ENCODE data around the gene ATP5F1E. TPM values are rescaled to one million over a fixed set of nuclear protein-coding genes. Genes with fewer than 3 reads are reported as not detected.

ATP5F1E gene
- total RNA-seq, 1 experiment from 2014 or later, result 41.1 TPM

DNA sequence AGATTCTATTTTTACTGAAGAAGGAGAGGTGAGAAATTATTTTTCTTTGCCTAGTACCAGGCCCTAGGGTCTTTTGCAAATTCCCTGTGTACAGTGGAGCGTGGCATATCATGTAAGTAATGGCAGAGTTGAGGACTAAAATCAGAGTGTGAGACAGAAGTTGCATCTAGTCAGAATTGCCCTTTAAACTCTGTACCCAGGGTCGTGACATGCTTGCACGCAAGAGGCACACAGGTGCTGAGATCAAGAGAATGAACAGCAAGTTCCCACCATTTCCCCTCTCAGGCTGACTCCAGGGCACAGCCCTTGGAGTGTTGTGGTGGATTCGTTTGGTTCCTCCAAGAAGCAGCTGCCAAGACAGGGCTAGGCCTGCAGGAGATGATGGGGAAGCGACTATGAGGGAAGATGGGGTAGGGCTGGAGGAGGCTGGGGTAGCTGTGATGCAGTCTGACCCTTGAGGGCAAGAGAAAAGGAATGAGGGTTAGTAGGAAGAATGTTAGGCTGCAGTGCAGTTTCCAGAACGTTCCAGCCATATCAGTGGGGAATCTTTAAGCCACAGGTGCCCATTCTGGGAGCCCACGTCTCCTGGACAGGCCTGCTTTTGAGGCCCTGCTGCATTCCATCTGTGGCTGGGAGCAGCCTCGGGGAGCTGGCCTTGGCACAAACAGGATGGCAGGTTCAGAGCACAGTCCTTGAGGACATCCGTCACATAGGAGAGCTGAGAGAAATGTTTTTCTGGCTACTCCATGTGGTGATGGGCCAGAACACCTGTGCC, 44.2 kb downstream of the ATP5F1E start (continued):
- no peak for TF ChIP-seq TCF7 (CRISPR knock-in tag; IDR thresholded peaks at IDR 0.05; ENCODE audit: low read depth)
- TF ChIP-seq, protein P1, sequence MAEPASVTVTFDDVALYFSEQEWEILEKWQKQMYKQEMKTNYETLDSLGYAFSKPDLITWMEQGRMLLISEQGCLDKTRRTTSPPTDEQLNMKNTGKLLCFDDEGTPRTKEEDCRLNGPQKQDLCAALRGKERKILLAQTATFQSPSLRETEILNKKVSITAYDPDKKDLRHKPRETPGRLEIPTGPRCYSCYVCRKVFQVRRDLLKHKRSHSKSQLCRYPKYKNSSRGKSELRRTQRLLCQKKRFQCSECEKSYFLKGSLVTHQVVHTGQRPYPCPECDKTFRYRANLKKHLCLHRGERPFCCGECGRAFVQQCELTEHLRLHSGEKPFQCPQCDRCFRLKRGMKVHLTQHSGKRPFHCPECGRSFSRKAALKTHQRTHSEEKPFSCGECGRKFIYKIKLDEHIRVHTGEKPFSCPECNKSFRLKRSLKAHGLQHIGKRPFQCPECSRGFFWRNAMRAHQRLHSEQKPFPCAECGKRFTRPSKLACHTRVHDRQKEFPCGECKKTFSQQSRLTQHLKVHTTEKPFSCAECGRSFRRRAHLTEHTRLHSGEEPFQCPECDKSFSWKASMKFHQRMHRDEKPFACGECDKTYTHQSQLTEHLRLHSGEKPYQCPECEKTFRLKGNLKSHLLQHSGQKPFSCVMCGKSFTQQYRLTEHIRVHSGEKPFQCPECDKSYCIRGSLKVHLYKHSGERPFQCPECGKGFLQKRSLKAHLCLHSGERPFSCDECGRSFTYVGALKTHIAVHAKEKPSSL (CRISPR knock-in tag; conservative IDR thresholded peaks at IDR 0.05), result no peak

DNA sequence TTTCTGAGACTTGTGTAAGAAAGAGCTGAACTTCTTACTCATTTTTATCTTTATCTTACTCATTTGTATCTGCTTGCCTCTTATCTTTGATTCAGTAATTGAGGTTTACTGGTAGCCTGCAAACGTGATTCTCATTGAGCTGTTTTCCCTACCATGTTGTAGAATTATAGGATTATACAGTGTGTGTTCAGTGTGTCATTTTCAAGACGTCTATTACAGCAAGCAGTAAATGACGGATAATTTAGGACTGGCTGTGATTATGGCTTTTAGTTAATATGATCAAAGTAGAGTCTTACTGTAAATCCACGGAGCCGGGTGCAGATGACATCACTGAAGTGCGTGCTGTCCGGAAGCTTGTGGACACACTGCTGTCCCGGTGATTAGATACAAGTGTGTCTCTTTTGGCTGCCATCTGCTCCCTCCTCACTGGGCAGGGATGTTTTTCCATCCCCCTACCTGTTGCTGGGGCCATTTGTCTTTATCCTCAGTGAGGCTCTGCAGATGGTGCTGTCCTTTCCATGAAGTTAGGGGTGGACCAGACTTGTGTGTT, 45.1 kb downstream of the ATP5F1E start:
- no peak for DNase-seq (ENCODE audit: low spot score)

More for the DNA sequence above, 45.1 kb downstream of the ATP5F1E start:
- ATAC-seq, result no peak
- peaks cover 60% of the 10 kb centered on the region for H3K36me3 Mint-ChIP-seq
- H3K4me3 Mint-ChIP-seq, result no peak overlapping the region
- ChIA-PET POLR2A (no interaction called here), CTCF (no interaction called here)
- H3K9me3 Mint-ChIP-seq, result no peaks in the 10 kb centered on the region
- H3K4me1 Mint-ChIP-seq, result peaks cover 19% of the 10 kb centered on the region
- H3K27me3 Mint-ChIP-seq (ENCODE audit: low read depth), result no peaks in the 10 kb centered on the region
- no peak overlapping the region for H3K27ac Mint-ChIP-seq
- no peak for TF ChIP-seq SP1 (CRISPR knock-in tag; conservative IDR thresholded peaks at IDR 0.05)
- TF ChIP-seq HMGA2 (CRISPR knock-in tag; IDR thresholded peaks at IDR 0.05), result no peak
- TF ChIP-seq, protein P2, sequence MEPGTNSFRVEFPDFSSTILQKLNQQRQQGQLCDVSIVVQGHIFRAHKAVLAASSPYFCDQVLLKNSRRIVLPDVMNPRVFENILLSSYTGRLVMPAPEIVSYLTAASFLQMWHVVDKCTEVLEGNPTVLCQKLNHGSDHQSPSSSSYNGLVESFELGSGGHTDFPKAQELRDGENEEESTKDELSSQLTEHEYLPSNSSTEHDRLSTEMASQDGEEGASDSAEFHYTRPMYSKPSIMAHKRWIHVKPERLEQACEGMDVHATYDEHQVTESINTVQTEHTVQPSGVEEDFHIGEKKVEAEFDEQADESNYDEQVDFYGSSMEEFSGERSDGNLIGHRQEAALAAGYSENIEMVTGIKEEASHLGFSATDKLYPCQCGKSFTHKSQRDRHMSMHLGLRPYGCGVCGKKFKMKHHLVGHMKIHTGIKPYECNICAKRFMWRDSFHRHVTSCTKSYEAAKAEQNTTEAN (CRISPR knock-in tag; IDR thresholded peaks at IDR 0.05), result no peak
- TF ChIP-seq, protein P3, sequence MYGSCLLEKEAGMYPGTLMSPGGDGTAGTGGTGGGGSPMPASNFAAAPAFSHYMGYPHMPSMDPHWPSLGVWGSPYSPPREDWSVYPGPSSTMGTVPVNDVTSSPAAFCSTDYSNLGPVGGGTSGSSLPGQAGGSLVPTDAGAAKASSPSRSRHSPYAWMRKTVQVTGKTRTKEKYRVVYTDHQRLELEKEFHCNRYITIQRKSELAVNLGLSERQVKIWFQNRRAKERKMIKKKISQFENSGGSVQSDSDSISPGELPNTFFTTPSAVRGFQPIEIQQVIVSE (CRISPR knock-in tag; IDR thresholded peaks at IDR 0.05; ENCODE audit: borderline replicate concordance), result no peak
- no peak for TF ChIP-seq CREM (CRISPR knock-in tag; IDR thresholded peaks at IDR 0.05)
- no peak for TF ChIP-seq RELA (CRISPR knock-in tag; IDR thresholded peaks at IDR 0.05; ENCODE audit: borderline replicate concordance)
- TF ChIP-seq ZNF263 (CRISPR knock-in tag; IDR thresholded peaks at IDR 0.05; ENCODE audit: low read depth), result no peak
- TF ChIP-seq EMX1 (CRISPR knock-in tag; IDR thresholded peaks at IDR 0.05), result no peak
- TF ChIP-seq, protein P4, sequence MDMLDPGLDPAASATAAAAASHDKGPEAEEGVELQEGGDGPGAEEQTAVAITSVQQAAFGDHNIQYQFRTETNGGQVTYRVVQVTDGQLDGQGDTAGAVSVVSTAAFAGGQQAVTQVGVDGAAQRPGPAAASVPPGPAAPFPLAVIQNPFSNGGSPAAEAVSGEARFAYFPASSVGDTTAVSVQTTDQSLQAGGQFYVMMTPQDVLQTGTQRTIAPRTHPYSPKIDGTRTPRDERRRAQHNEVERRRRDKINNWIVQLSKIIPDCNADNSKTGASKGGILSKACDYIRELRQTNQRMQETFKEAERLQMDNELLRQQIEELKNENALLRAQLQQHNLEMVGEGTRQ (CRISPR knock-in tag; IDR thresholded peaks at IDR 0.05), result no peak
- TF ChIP-seq NFATC4 (CRISPR knock-in tag; IDR thresholded peaks at IDR 0.05), result no peak
- TF ChIP-seq GRHL2 (CRISPR knock-in tag; IDR thresholded peaks at IDR 0.05; ENCODE audit: insufficient replicate concordance, severe bottlenecking), result no peak
- TF ChIP-seq ZNF423 (CRISPR knock-in tag; IDR thresholded peaks at IDR 0.05), result no peak
- TF ChIP-seq, protein P5, sequence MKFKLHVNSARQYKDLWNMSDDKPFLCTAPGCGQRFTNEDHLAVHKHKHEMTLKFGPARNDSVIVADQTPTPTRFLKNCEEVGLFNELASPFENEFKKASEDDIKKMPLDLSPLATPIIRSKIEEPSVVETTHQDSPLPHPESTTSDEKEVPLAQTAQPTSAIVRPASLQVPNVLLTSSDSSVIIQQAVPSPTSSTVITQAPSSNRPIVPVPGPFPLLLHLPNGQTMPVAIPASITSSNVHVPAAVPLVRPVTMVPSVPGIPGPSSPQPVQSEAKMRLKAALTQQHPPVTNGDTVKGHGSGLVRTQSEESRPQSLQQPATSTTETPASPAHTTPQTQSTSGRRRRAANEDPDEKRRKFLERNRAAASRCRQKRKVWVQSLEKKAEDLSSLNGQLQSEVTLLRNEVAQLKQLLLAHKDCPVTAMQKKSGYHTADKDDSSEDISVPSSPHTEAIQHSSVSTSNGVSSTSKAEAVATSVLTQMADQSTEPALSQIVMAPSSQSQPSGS (CRISPR knock-in tag; IDR thresholded peaks at IDR 0.05; ENCODE audit: borderline replicate concordance, low read depth), result no peak
- no peak for TF ChIP-seq ETV6 (CRISPR knock-in tag; IDR thresholded peaks at IDR 0.05)
- no peak for TF ChIP-seq FOXJ3 (CRISPR knock-in tag; IDR thresholded peaks at IDR 0.05; ENCODE audit: borderline replicate concordance)
- no peak for TF ChIP-seq ZNF121 (CRISPR knock-in tag; IDR thresholded peaks at IDR 0.05)
- TF ChIP-seq, protein P6, sequence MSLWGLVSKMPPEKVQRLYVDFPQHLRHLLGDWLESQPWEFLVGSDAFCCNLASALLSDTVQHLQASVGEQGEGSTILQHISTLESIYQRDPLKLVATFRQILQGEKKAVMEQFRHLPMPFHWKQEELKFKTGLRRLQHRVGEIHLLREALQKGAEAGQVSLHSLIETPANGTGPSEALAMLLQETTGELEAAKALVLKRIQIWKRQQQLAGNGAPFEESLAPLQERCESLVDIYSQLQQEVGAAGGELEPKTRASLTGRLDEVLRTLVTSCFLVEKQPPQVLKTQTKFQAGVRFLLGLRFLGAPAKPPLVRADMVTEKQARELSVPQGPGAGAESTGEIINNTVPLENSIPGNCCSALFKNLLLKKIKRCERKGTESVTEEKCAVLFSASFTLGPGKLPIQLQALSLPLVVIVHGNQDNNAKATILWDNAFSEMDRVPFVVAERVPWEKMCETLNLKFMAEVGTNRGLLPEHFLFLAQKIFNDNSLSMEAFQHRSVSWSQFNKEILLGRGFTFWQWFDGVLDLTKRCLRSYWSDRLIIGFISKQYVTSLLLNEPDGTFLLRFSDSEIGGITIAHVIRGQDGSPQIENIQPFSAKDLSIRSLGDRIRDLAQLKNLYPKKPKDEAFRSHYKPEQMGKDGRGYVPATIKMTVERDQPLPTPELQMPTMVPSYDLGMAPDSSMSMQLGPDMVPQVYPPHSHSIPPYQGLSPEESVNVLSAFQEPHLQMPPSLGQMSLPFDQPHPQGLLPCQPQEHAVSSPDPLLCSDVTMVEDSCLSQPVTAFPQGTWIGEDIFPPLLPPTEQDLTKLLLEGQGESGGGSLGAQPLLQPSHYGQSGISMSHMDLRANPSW (CRISPR knock-in tag; conservative IDR thresholded peaks at IDR 0.05; ENCODE audit: low read depth), result no peak
- no peak for TF ChIP-seq GABPB1 (CRISPR knock-in tag; IDR thresholded peaks at IDR 0.05)
- TF ChIP-seq, protein P7, sequence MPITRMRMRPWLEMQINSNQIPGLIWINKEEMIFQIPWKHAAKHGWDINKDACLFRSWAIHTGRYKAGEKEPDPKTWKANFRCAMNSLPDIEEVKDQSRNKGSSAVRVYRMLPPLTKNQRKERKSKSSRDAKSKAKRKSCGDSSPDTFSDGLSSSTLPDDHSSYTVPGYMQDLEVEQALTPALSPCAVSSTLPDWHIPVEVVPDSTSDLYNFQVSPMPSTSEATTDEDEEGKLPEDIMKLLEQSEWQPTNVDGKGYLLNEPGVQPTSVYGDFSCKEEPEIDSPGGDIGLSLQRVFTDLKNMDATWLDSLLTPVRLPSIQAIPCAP (CRISPR knock-in tag; IDR thresholded peaks at IDR 0.05), result no peak
- no peak for TF ChIP-seq ZBTB21 (CRISPR knock-in tag; IDR thresholded peaks at IDR 0.05; ENCODE audit: borderline replicate concordance)
